COLO668 (cell line): ENCODE data around the gene IL17C.

Source experiments
- DNase-seq: peaks from one replicate; lab custom pipeline; 2025; ENCODE audit not compliant: unreplicated experiment; lab: John Stamatoyannopoulos, UW

The IL17C gene

GRCh38 chr16:88638323-88639230 is at the start of gene IL17C:
Gene IL17C, plus strand, starts transcription at chr16:88638572. Its CDS starts 70 bp downstream, at chr16:88638642.
- DNase-seq, result peak; percentile 96

GRCh38 chr16:88588754-88589153 is 49.6 kb upstream of the IL17C start:
- no peak for DNase-seq

GRCh38 chr16:88589441-88589840 is 48.9 kb upstream of the IL17C start:
- no peak for DNase-seq

GRCh38 chr16:88591577-88592021 is 46.8 kb upstream of the IL17C start:
- DNase-seq, result no peak

- no peak for DNase-seq
Measured at GRCh38 chr16:88593061-88593460, 45.3 kb upstream of the IL17C start.

GRCh38 chr16:88593489-88593888 is 44.9 kb upstream of the IL17C start:
- DNase-seq, result no peak

- DNase-seq, result no peak
Measured at GRCh38 chr16:88593910-88594309, 44.5 kb upstream of the IL17C start.

GRCh38 chr16:88595101-88595500 is 43.3 kb upstream of the IL17C start:
- DNase-seq, result no peak

GRCh38 chr16:88595921-88596320 is 42.5 kb upstream of the IL17C start:
- DNase-seq, result no peak

- no peak for DNase-seq
Measured at GRCh38 chr16:88596483-88596882, 41.9 kb upstream of the IL17C start.

GRCh38 chr16:88597856-88598491 is 40.4 kb upstream of the IL17C start:
- DNase-seq, result peak; percentile 80

- DNase-seq, result no peak
Measured at GRCh38 chr16:88599092-88599733, 39.2 kb upstream of the IL17C start.

GRCh38 chr16:88599825-88600538 is 38.4 kb upstream of the IL17C start:
- DNase-seq, result no peak

- DNase-seq, result no peak
Measured at GRCh38 chr16:88600539-88600896, 37.9 kb upstream of the IL17C start.

- peak; percentile 73 for DNase-seq
Measured at GRCh38 chr16:88601313-88602036, 36.9 kb upstream of the IL17C start.

- peak; percentile 45 for DNase-seq
Measured at GRCh38 chr16:88602091-88602490, 36.3 kb upstream of the IL17C start.

GRCh38 chr16:88605186-88606147 is 32.9 kb upstream of the IL17C start:
- DNase-seq, result no peak

GRCh38 chr16:88606148-88606757 is 32.1 kb upstream of the IL17C start:
- DNase-seq, result no peak

GRCh38 chr16:88608076-88608475 is 30.3 kb upstream of the IL17C start:
- no peak for DNase-seq
